Kidney epithelial cell (primary cell): Measurements from ENCODE around the gene POLR1D. TPM values are rescaled to one million over a fixed set of nuclear protein-coding genes. Genes with fewer than 3 reads are reported as not detected.

ENCODE experiments used
- DNase-seq: peaks from one replicate; pipeline ENCODE4 v3.0.0-alpha.2; 2010; ENCODE audit warnings: low read depth
- H3K27me3 ChIP-seq: 2 replicates; pipeline ENCODE4 v1.6.0; 2011; ENCODE audit warnings: low read length; ENCODE audit not compliant: control insufficient read depth, insufficient read depth
- H3K36me3 ChIP-seq: 2 replicates; pipeline ENCODE4 v1.5.1; 2011; ENCODE audit warnings: low read length; ENCODE audit not compliant: control insufficient read depth, insufficient read depth
- H3K4me3 ChIP-seq: 2 replicates; pipeline ENCODE4 v1.5.1; 2011; ENCODE audit warnings: low read depth, mild to moderate bottlenecking, control low read depth, low read length
- CTCF ChIP-seq: IDR thresholded peaks from 2 replicates; pipeline ENCODE4 v1.5.1; 2011; ENCODE audit warnings: mild to moderate bottlenecking, moderate library complexity, low read length, control low read depth, inconsistent platforms; ENCODE audit not compliant: insufficient read depth, poor library complexity, severe bottlenecking
- total RNA-seq: library from RNA; depleted of rRNA; stranded (reverse); fragments of >200 nt; gene quantifications from 2 replicates; pipeline ENCODE4 v1.2.3, GENCODE V29; 2015

POLR1D gene
- total RNA-seq, 1 donor from 2014 or later, result 149 TPM

DNA sequence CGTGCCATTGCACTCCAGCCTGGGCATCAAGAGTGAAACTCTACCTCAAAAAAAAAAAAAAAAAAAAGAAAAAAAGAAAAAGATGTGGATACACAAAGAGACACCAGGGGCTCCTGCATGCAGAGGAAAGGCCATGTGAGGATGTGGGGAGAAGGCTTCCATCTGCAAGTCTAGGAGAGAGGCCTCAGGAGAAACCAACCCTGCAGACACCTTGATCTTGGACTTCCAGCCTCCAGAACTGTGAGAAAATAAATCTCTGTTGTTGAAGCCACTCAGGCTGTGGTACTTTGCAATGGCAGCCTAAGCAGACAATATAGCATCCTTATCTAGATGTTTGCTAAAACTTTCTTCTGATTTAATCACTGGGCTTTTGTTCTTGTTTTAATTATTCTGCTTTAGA, 50.3 kb downstream of the POLR1D start:
- H3K36me3 ChIP-seq, result no peaks in the 10 kb centered on the region
- no peaks in the 10 kb centered on the region for H3K27me3 ChIP-seq
- H3K4me3 ChIP-seq, result no peak overlapping the region
- DNase-seq, result no peak
- TF ChIP-seq CTCF, result no peak

Other genes with a start within 250 kb of the POLR1D start
- gene GTF3A, start 197.3 kb upstream of the POLR1D start, total RNA-seq, result 177 and 206 TPM in 2 replicates
- 44.8 and 105 TPM in 2 replicates for gene MTIF3, start 171.3 kb upstream of the POLR1D start, total RNA-seq
- gene LNX2, start 1.4 kb upstream of the POLR1D start, total RNA-seq, result 11.4 and 16.0 TPM in 2 replicates
- not detected in 2 replicates for gene GSX1, start 170.6 kb downstream of the POLR1D start, total RNA-seq